Endometrial microvascular endothelial cells (primary cell): ENCODE data around the gene MSMP. TPM values are rescaled to one million over a fixed set of nuclear protein-coding genes. Genes with fewer than 3 reads are reported as not detected.

Experiments
- in situ Hi-C: cut with HindIII; loops from 2 replicates; pipeline ENCODE4 v1.10.0; 2017; ENCODE audit warnings: low sequenced_read_pairs, low pct_unique_long_range_greater_than_20kb; ENCODE audit errors: inconsistent ontology term
- total RNA-seq: library from RNA; depleted of rRNA; stranded (reverse); fragments of >200 nt; gene quantifications from one replicate; pipeline ENCODE4 v1.2.3, GENCODE V29; 2015; ENCODE audit errors: inconsistent ontology term

The MSMP gene
- total RNA-seq, 1 donor from 2014 or later = 5.3 TPM

- in situ Hi-C loops = no loop called here
Observed at GRCh38 chr9:35729700-35730485, 24.2 kb downstream of the MSMP start.

GRCh38 chr9:35729101-35729500, 25.0 kb downstream of the MSMP start:
- in situ Hi-C loops = no loop called here

- in situ Hi-C loops = no loop called here
Observed at GRCh38 chr9:35728041-35728971, 25.8 kb downstream of the MSMP start.

GRCh38 chr9:35727676-35728040, 26.4 kb downstream of the MSMP start:
- in situ Hi-C loops = no loop called here

GRCh38 chr9:35726931-35727330, 27.1 kb downstream of the MSMP start:
- in situ Hi-C loops = no loop called here

GRCh38 chr9:35725362-35725761, 28.7 kb downstream of the MSMP start:
- in situ Hi-C loops = no loop called here

GRCh38 chr9:35723908-35724307, 30.2 kb downstream of the MSMP start:
- in situ Hi-C loops = no loop called here

DNA sequence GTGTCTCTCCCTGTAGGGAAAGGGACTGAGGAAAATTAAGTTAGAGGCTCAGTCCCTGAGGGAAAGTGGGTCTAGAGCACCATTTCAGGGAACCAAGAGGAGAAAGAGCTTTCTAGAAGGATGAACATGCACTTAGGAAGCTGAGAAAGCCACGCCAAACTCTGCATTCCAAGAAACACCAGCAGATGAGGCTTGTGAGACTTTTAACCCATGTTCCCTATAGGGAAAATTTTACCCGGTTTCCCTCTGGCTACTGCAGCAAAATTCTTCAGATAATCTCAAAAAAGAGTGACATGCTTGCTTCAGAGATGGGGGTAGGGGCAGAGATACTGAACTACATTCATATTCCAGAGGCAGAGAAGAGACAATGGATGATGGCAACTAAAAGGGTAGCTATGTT, 30.6 kb downstream of the MSMP start:
- in situ Hi-C loops = no loop called here

DNA sequence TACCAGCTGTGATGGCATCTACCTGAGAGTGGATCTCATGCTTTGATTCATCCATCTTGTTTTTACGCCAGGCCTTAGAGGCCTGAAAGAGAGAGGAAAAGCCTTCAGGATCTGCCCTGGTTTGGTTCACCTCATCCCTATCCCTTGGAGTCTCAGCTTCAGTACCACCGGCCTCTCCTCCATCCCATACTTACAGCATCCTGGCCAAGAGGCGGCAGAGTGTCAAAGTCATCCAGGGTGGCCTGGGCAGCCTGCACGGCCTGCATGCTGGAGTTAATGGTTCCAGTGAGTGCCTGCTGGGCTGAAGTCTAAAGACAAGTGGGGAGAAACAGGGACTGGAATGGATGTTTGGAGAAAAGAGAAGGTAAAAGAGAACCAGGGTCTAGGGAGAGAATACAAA, 34.5 kb downstream of the MSMP start:
- in situ Hi-C loops = no loop called here

DNA sequence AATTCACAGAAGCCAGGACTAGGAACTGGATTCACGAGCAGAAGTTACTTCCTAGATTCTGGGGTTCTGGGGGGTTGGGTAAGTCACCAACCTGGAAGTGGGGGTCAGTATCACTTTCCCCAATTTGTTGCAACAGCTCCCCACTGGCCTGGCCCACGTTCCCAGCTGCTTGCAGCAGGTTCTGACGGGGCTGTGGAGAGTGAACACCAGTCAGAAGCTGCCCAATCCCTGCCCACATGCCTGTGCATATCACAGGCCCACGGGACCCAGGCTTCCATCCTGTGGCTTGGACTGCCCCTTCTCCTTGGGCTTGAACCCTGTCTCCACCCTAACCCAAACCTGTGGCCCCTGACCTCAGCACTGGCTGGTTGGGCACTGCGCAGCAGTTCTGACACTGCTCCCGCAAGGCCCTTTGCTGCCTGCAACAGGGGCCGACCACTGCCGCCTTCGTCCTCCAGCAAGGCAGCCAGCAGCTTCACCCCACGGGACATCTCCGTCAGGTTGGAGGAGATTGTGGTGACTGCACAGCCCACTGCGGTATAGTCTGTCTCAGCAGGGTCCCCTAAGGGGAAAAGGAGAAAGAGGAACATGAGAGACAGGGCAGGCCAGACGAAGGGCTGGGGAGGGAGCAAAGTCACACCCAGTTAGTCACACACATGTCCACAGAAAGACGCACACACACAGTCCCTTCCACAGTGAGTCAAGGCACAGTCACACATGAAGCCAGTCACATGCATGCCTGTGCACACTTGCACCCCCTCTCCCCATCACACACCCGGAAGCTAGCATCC, 35.2 kb downstream of the MSMP start:
- in situ Hi-C loops = no loop called here

DNA sequence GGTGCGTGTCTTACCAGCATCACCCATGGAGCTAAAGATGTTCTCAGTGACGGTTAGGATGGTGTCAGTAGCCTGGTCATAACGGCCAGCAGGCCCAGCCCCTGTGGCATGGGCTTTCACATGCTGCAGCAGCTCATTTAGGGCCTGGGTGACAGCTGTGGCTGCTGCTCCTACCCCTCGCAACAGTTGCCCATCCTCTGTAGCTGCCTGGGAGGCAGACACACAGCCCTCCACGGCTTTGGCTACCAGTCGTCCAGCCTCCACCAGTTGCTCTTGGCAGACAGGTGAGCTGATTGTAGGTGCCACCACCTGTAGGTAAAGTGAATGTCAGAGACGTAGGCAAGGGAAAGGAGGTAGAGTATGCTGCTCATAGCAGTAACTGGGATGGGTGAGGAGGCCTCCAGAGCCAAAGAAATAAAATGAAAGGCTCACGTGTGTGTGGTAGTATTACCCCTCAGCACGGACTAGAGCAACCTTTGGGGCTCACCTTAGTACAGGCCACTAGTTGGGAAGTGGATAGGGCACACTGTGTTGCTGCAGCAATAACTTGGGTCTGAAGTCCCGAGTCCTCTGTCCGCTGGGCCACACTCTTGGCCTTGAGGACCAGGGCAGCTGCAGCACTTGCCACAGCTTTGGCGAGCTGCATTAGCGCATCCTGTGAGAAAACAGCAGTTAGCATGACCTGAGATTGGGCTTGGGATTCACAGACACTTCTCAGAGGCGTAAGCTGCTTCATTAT, 36.8 kb downstream of the MSMP start:
- in situ Hi-C loops = no loop called here

DNA sequence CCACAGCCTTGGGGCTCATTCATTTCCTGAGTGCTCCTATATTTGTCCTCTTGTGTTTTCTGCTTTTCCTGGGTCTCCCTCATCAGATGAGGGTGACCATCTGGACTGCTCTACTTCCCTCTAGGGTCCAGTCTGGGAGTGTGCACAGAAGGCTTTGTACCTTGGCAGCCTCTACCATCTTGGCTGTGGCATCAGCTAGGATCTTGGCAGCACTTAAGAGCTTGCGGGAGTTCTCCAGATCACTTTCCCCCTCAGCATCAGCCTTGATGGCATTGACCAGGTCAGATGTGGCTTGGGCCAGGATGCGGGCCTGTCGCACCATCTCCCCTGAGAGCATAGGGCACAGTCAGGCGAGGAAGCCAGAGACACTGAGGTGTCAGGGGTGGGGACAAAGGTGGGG, 37.8 kb downstream of the MSMP start:
- in situ Hi-C loops = no loop called here

DNA sequence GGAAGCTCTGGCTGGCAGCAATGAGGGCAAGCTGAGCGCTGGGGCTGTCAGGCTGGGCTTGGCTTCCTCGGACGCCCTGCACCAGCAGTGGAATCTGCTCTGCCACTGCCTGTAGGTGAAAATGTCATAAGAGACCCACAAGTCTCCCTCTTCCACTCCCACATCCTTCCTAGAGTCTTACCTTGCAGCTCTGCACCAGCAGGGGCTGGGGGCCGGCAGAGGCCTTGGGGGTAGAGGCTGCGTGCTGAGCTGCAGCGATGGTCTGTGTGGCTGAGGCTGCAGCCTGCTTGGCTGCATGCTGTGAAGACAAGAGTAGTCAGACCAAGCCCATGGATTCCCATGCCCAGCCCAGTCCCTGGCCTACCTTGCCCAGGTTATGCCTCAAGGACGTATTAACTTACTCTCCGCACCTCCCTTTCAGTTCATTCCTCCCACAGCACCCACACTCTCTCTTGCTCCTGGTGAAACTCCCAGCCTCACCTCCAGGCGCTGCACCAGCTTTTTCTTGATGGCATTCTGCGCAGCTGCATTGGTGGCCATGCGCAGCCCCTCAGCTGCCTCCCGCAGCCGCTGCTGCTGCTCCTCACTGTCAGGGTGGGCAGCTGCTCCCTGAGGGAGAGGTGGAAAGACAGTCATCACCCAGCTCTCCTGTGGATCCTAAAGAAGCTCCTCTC, 39.4 kb downstream of the MSMP start:
- in situ Hi-C loops = no loop called here

DNA sequence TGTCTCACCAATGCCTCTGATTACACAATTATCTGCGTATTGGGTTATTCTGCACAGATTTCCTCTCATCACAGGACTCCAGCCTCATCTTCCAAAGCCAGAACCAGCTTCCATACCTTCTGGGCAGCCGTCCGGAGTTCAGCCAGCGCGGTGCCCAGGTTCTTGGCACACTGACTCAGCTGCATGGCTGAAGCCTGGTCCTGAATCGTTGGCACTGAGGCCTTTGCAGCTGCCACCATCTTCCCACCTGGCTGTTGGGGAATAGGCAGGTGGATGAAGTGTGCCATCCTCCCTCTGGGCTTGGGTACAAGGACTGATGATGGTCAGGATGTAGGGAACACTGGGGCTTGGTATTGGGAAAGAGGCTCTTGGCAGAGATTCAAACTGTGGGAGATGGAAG, 40.0 kb downstream of the MSMP start:
- in situ Hi-C loops = no loop called here

- in situ Hi-C loops = no loop called here
Observed at GRCh38 chr9:35713578-35713977, 40.5 kb downstream of the MSMP start.

- in situ Hi-C loops = no loop called here
Observed at GRCh38 chr9:35712762-35713400, 41.2 kb downstream of the MSMP start.

- in situ Hi-C loops = no loop called here
Observed at GRCh38 chr9:35711501-35712428, 42.3 kb downstream of the MSMP start.
